Tongue (tissue), 3 donors: Measurements from ENCODE around the gene CASZ1. TPM values are rescaled to one million over a fixed set of nuclear protein-coding genes. Genes with fewer than 3 reads are reported as not detected.
A peak's percentile ranks its signal among the peaks of the same experiment; 100 is the strongest.

Experiments
- DNase-seq: peaks from one replicate; pipeline ENCODE4 v3.0.0-alpha.2; 2015
- small RNA-seq: library from RNA; depleted of rRNA; stranded (forward); fragments of <200 nt; gene quantifications from one replicate; pipeline ENCODE3, GENCODE V24; 2014; ENCODE audit warnings: low replicate concordance
- total RNA-seq: library from RNA; depleted of rRNA; stranded (reverse); fragments of >200 nt; gene quantifications from one replicate; pipeline ENCODE4 v1.2.3, GENCODE V29; 2014

Gene CASZ1
- total RNA-seq, 1 donor from 2014 or later: 20.9 TPM

DNA sequence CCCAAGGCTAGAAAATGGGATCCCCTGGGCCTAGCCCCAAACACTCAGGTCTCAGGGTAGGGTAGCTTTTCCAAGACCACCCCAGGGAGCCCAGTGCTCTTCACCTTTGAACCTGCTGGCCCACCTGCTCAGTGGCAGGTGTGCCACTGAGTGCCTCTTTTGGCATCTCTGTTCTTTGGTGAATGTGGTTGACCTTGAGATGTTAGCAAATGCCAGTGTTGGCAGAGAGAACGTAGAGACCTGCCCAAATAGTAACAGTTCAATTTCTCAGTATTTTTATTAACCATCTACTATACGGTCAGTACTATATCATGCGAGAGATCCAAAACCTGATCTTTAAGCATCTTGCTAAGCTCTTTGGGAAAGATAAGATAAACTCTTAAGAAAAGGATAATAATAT, 193.5 kb downstream of the CASZ1 start:
- DNase-seq: no peak

DNA sequence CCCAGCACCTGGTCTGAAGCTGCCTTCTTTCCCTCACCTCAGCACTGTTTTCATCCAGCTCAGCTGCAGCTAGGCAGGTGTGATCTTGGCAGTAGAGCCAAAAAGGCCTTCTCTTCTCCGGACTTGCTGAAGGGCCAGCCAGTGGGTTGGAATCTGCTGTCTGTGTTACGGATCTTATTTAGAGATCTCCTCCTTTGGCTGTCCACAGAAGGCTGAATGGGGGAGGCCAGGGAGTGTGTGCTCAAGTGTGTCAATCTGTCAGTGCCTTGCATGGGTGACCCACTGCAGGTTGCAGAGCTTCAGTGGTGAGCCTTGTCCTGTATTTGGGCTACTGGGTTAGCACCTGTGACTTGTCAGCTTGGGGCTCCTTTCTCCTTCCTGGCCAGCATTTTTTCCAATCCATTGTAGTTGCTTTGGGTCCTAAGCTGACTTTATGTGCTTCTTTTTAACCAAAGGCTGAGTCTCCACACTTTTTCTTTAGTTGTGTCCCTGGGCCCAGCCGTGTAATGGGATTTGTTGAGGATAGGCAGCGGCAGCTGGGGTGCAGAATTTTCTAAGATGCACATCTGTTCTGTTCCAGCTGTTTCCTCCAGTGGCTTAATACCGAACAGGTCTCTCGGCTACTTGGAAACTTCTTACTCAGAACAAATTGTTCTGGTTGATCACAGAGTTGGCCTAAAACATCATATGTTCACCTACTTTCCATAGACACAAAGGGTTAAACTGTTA, 194.9 kb downstream of the CASZ1 start:
- DNase-seq: peak; percentile 92

DNA sequence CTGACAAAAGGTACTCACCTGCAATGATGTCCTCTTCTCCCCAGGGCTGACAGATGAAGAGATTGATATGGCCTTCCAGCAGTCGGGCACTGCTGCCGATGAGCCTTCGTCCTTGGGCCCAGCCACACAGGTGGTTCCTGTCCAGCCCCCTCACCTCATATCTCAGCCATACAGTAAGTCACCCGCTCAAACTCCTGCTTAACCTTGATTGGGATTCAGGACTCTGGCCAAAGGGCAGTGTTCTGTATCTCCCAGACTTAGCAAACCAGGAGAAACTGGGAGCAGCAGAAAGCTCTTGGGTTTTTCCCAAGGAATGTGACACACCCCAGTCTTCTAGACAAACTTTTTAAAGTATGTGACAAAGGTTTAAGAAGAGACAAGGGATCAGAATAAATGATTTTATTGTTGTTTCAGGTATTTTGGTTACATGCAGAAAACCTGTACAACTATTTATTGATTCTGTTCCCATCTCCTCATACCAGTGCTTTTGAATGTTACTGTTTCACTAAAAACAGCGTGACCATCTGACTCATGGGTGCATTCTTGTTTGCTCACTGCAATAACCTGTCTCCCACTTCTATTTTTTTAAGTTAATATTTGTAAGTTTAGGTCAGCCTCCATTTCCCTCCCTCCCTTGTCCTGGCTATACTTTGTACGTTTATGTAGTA, 197.1 kb downstream of the CASZ1 start:
- DNase-seq: no peak

DNA sequence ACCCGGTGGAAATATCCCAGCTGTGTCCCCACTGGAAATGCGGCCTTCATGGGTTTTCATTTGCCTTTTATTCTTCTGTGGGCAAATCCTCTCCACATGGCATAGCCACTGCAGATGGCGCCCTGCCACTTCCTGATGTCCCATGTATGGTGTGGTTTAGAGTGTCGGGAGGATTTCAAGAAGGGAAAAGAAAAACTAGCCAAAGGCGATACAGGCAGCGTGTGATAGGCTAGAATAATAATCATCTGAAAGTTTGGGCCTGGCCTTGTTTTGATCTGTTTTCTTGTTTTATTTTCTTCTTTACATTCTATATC, 198.1 kb downstream of the CASZ1 start:
- peak; percentile 87 for DNase-seq

DNA sequence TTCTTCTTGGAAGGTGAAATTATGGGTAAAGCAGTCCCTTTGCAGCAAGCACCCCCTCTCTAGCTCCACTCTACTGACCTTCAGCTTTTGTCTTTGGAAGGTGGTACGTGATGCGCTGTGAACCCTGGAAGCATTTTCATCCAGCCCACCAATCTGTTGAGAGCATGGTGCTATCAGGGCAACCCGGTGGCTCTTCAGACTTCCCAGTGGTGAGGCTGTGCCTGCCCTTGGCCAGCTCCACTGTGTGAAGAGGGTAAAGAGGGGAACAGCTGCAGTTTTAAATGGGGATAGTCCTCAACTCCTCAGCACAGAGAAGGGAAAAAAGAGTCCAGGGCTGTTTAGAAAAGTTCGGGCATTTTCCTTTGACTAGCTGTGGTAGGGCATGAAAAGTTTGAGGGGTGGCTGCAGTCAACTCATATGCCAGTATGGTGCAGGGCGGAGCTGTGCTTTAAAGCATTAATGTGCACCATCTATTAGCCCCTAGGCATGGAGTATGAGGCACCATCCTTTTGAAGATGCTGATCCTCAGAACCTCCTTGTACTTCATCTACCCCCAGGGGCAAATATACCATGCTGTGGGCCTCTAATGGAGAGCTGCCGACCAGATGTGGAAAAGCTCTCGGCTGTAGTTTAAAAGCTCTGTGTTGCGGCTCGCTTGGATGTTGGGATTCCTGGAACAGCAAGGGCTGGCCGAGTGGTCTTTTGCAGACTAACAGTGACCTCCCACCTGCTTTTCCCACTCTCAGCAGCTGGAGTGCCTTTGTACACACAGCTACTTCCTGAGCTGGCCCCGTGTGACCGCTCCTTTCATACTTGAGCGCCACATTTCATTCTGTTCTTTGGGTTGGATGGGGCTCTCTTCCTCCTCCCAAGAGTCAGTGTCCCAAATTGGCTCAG, 198.7 kb downstream of the CASZ1 start:
- peak; percentile 45 for DNase-seq

DNA sequence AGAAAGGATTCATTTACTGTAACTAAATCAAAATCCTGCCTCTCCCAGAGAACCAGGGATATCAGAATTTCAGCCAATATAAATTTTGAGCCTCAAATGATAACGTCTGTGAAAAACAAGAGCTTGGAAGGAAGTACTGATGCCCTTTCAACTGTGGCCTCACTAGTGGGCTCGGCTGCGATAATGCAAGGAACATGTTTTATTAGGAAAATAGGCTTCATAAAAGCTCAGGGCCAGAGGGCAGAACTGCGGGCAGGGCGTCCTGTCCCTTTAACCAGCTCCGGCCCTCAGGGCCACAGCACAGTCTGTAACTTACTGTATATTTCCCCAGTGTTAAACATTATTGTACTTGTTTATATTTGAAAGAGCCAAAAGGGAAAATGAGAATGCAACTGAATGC, 199.7 kb downstream of the CASZ1 start:
- DNase-seq: no peak

DNA sequence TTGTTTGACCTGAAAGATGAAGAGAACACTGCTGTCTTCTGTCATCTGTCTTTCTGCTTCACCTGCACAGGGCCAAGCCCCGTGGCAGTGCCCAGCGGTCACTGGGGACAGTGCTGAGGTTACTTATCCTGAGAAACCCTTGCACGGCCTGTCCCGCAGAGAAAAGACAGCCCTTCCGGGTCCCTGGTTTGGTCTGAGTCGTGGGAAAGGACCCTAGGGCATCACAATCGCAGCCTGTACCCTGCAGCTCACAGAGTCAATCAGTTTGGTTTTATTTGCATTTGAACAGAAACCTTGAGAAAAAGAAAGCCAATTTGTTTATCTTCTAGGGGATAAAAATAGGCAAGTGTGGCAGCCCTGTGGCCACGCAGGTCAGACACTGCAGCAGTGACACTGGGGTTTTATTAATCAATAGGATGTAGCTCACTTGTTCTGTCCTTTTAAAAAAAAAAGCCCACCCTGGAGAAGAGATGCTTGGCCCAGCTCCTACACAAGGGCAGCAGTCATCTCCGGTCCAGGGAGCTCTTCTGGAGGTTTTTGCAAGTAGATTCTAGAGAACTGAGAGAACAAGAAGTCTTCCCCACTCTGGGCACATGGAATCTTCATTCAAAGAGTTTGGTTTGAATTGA, 201.7 kb downstream of the CASZ1 start:
- DNase-seq: no peak

DNA sequence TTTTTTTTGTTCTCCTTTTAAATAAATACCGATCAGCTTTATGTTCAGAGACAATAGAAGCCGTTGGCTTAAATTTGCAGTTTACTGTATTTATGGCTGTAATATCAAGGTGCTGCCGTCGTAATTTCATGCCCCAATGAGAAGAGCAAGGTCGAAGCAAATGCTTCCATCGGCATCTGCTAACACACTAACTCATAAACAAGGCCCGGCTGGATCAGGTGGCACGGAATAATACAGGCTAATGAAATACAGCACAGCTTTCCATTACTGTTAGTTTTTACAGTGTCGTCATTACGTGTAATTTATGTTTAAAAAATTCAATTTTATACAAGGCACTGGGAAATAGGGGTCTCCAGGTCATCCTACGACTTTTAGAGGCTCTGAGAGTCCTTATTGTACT, 202.7 kb downstream of the CASZ1 start:
- no peak for DNase-seq

DNA sequence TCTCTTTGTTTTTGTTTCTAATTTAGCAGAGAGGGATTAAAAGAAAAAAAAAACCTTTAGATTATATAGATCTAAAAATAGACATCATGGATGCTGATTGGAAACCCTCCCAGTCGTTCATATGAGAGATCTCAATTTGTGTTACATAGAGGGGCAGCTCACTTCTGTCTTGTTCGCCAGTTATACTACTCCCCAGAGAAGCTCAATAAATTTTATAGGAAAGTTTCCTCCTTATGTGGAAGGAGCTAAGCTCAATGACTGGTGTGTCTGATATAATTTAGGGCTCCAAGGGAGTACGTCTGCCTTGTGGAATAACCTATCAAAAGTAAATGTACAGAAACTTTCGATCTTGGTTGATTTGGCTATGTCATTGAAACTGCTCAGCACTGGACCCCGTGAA, 204.1 kb downstream of the CASZ1 start:
- DNase-seq: no peak

DNA sequence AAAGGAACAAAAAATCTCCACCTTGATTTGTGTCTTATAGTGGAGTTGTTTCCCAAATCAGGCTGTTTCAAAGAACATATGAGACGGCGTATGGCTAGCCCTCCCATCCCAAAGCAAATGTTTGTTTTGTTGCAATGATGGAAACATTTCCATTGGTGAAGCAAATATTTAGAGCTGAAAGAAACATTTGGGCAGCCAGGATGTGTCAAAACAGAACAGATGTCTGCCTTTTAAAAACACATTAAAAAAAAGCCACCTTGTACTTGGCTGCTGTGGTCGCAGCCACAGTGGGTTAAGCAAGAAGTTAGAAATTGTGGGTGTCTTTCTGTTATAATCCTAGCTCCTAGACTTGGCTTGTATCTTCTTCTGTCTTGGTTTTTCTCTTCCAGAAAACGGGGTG, 205.4 kb downstream of the CASZ1 start:
- DNase-seq: no peak

DNA sequence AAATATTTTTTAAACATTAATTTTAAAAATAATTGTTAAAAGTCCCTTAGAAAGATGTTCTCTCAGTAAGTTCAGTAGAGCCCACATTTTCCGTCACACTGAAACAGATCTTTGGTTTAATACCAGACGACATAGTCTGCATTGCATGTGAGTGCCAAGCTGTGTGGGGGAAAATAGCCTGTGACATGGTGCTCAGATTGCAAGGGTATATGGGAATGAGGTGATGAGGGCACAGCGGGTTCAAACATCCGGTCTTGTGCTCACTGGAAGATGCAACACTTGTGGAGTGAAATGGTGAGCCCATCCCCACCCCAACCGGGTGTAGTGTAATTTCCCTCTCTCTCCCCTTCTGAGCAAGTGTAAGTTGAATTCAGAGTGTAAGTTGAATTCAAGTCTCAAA, 207.4 kb downstream of the CASZ1 start:
- DNase-seq: no peak

DNA sequence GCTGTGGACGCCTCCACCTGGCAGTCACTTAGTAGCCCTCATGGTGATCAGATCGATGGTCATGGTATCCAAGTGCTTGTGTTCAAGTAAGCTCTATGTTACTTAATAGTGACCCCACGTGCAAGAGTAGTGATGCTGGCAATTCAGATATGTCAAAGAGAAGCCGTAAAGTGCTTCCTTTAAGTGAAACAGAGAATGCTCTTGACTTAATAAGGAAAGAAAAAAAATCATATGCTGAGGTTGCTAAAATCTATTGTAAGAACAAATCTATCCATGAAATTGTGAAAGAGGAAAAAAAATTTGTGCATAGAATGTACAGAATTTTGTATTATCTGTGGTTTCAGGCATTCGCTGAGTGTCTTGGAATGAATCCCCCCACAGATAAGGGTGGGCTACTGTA, 207.8 kb downstream of the CASZ1 start:
- no peak for DNase-seq

Small RNAs within 50 kb of the gene (small RNA-seq; reads per million reads assigned to genes)
- gene RN7SL614P: not detected

Other genes starting within 250 kb of the CASZ1 start
- 218 TPM for gene TARDBP, start 216.0 kb upstream of the CASZ1 start, total RNA-seq